NCI-H2029 treated with DMSO at 0.1 percent for 48 hours (cell line): ENCODE results near the gene RDH12.
"Not testable (repeated sequence)": the region's sequence is repeated elsewhere in the genome, so short reads cannot be mapped to it uniquely, and the experiment has no call there.

Experiments used
- DNase-seq: peaks from one replicate; lab custom pipeline; 2025; lab: John Stamatoyannopoulos, UW

The RDH12 gene

DNA sequence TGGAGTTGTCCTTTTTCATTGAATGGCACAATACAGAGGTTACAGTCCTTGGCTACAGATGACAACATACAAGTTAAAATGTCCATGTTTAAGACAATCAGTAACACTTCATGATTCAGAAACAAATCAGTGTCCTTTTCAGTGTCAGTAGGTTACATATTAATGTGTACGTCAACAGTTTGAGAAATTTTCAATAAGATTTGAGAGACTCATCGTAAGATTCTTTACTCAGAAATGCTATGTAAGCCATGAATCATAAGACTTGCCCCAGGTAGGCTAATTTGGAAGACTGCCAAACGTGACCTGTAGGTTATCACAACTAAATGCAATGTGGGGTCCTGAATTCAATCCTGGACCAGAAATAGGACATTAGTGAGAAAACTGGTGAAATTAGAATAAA, 3.5 kb downstream of the RDH12 start:
- no peak for DNase-seq

- DNase-seq = not testable (repeated sequence)
These were observed 7.7 kb downstream of the RDH12 start for GRCh38 chr14:67709346-67709745.

DNA sequence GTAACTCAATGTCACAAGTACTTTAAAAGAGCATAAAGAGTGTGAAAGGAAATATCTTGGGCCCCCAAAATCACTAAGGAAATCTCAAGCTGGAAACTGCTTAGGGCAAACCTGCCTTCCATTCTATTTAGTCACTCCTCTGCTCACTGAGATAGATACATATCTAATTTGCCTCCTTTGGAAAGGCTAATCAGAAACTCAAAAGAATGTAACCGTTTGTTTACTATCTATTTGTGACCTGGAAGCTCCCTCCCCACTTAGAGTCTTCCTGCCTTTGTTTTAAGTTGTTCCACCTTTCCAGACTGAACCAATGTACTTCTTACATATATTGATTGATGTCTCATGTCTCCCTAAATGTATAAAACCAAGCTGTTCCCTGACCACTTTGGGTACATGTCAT, 8.1 kb downstream of the RDH12 start:
- DNase-seq = not testable (repeated sequence)

DNA sequence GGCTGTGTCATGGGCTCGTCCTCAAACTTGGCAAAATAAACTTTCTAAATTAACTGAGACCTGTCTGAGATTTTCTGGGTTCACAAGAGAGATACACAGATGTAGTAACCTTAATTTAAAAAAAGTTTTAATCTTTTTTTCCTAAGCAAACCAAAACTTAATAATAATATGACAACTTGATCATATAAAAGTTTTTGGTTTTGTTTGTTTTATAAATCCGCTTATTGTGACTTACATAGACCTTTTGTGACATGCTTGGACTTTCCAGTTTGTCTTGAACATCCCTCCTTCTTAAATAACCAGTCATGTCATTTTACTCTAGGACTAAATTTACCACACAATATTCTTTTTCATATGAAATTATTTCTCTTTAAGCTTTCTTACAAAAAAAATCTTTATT, 8.5 kb downstream of the RDH12 start:
- no peak for DNase-seq

DNA sequence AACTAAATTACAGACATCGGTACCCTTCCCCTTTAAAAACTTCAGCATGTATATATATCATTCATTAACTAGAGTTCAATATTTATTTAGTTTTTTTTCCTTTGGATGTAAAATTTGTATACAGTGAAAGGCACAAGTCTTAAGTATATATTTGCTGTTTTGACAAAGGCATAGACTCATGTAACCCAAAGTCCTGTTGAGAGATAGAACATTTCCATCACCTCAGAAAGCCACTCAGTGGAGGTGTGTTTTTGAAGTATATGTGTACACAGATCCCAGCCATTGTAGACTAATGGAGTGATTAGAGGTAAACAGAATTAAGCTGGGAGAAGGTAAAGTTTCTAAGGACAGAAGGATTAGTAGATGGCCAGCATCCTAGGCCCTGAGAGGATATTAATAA, 15.4 kb downstream of the RDH12 start:
- DNase-seq = no peak

GRCh38 chr14:67718265-67718664, 16.6 kb downstream of the RDH12 start:
- no peak for DNase-seq

GRCh38 chr14:67719385-67719784, 17.7 kb downstream of the RDH12 start:
- DNase-seq = not testable (repeated sequence)

DNA sequence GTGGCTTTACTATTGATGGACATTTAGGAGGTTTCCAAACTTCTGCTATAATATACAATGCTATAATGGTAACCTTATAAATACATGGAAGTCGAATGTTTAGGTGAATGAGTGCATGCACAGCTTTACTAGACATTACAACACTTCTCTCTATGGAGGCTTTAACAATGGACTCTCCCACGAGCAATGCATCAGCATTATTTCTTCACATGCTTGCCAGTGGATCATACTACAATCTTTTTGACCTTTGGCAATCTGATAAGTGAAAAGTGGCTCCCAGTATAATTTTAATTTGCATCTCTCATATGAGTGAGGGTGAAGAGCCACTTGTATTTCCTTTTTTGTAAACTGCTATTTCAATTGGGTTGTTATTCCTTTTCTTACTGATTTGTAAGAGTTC, 18.2 kb downstream of the RDH12 start:
- DNase-seq = no peak

GRCh38 chr14:67721875-67722274, 20.2 kb downstream of the RDH12 start:
- no peak for DNase-seq

GRCh38 chr14:67722293-67722692, 20.6 kb downstream of the RDH12 start:
- DNase-seq = no peak

- no peak for DNase-seq
These were observed 23.5 kb downstream of the RDH12 start for GRCh38 chr14:67725171-67725570.

GRCh38 chr14:67727361-67727760, 25.7 kb downstream of the RDH12 start:
- DNase-seq = no peak

DNA sequence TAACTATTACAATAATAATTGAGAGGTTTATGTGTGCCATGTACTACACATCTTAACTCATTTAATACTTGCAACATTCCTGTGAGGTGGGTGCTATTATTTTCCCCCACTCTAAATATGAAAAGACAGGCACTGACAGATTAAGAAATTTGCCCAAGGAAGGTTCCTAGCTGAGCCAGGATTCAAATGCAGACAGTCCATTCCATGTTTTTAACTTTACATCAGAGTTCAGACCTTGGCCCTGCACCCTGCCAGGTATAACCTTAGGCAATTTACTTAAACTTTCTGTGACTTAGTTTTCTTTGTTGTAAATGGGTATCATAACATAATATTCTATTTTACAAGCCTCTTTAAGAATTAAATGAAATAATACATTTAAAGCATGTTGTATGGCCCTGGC, 26.6 kb downstream of the RDH12 start:
- DNase-seq = no peak

GRCh38 chr14:67729072-67729885, 27.6 kb downstream of the RDH12 start:
- DNase-seq = no peak

DNA sequence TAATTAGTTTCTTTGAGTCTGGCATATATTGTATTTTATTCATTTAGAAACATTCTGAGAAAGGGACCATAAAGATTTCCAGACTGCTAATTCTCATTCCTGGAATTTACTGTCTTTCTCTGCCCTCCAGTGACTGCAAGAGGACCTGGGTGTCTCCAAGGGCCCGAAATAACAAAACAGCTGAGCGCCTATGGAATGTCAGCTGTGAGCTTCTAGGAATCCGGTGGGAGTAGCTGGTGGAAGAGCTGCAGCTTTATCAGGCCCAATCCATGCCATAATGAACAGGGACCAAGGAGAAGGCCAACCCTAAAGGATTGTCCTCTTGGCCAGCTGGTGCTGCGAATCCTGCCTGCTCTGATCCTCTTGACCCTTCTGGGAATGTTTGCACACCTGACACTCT, 31.9 kb downstream of the RDH12 start:
- no peak for DNase-seq

GRCh38 chr14:67734675-67735074, 33.0 kb downstream of the RDH12 start:
- no peak for DNase-seq

DNA sequence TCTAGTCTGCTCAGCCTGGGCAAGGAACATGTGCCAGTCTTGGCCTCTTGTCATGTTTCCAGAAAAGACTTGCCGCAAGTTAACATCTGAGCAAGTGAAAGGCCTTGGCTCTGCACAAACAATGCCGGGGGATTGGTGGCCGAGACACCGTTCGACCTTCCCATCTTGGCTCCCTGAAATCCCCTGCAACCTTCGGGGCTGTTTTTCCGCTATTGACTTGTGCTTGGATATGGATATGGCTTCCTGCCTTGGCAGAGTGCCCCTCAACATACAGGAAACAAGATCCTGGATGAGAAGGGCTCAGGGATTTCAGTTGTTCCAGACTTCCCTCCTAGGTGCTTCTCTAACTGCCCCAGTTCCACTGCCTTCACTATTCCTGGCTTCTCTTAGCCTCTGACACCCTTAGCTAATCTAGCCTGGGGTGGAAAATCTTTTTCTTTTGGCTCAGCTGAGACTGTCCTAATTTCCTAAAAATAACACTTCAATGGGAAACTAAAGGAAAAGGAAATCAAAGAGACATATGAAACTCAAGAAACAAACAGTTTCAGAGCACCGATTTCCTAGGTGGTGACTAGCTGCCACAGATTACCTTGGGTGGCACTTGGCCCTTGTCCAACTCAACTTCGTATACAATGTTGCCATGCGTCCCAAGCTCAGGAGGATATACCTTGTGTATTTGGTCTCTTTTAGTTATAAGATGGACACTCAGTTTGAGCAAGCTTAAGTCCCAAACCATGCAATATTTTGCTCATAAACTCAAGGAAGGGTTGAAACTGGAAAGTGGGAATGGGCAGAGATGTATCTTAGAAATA, 33.9 kb downstream of the RDH12 start:
- no peak for DNase-seq

GRCh38 chr14:67736771-67737170, 35.1 kb downstream of the RDH12 start:
- DNase-seq = no peak

GRCh38 chr14:67738740-67739504, 37.2 kb downstream of the RDH12 start:
- no peak for DNase-seq

GRCh38 chr14:67744046-67744445, 42.4 kb downstream of the RDH12 start:
- DNase-seq = no peak

GRCh38 chr14:67746927-67747326, 45.2 kb downstream of the RDH12 start:
- no peak for DNase-seq

GRCh38 chr14:67748312-67748711, 46.6 kb downstream of the RDH12 start:
- no peak for DNase-seq
